ENCODE data around the gene HSPG2.

HSPG2 gene

DNA sequence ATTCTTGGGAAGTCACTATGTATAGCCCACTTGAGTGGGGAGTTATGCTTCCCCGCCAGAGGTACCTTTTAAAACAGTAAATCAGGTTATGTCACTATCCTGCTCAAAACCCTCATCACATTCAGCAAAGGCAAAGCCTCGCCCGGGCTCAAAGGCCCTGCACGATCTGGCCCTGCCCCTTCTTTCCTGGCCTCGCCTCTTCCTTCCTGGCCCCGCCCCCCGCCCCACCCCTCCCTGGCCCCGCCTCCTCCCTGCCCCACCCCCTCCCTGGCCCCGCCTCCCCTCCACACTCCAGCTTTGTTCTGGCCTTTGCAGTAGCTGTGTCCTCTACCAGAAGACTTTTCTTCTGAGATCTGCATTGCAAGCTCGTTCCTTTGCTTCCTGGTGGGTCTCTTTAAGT lies 118.5 kb downstream of the HSPG2 start:
- no peak overlapping the region for H2AFZ ChIP-seq
- no peaks in the 10 kb centered on the region for H3K9me3 ChIP-seq (ENCODE audit: control insufficient read depth, low read length)
- no peak for TF ChIP-seq CTCF (IDR thresholded peaks at IDR 0.05)
- H3K79me2 ChIP-seq, result no peaks in the 10 kb centered on the region
- no peak overlapping the region for H3K4me2 ChIP-seq (ENCODE audit: low read length)
- no peak overlapping the region for H3K9ac ChIP-seq
- H3K36me3 ChIP-seq (ENCODE audit: control insufficient read depth, insufficient read depth, low read length), result no peaks in the 10 kb centered on the region
- H3K27me3 ChIP-seq (ENCODE audit: control insufficient read depth, insufficient read depth, low read length), result no peaks in the 10 kb centered on the region
- H3K4me1 ChIP-seq, result no peaks in the 10 kb centered on the region
- H3K4me3 ChIP-seq (ENCODE audit: low read depth, low read length), result no peak overlapping the region
- no peak overlapping the region for H3K27ac ChIP-seq

GRCh38 chr1:21816602-21817302 lies 120.4 kb downstream of the HSPG2 start:
- Histone ChIP-seq H2AFZ (no peak overlapping the region), H3K9me3 (ENCODE audit: control insufficient read depth, low read length) (no peaks in the 10 kb centered on the region), H3K36me3 (ENCODE audit: control insufficient read depth, insufficient read depth, low read length) (no peaks in the 10 kb centered on the region), H3K4me2 (ENCODE audit: low read length) (no peak overlapping the region), H3K27me3 (ENCODE audit: control insufficient read depth, insufficient read depth, low read length) (no peaks in the 10 kb centered on the region), H3K27ac (no peak overlapping the region), H3K9ac (no peak overlapping the region), H3K4me3 (ENCODE audit: low read depth, low read length) (no peak overlapping the region), H3K79me2 (no peaks in the 10 kb centered on the region), H3K4me1 (no peaks in the 10 kb centered on the region)
- no peak for TF ChIP-seq CTCF (IDR thresholded peaks at IDR 0.05)

GRCh38 chr1:21815724-21816321 lies 121.3 kb downstream of the HSPG2 start:
- Histone ChIP-seq H3K79me2 (no peaks in the 10 kb centered on the region), H3K27me3 (ENCODE audit: control insufficient read depth, insufficient read depth, low read length) (no peaks in the 10 kb centered on the region), H3K4me2 (ENCODE audit: low read length) (no peak overlapping the region), H3K4me3 (ENCODE audit: low read depth, low read length) (no peak overlapping the region), H3K9ac (no peak overlapping the region), H3K4me1 (no peaks in the 10 kb centered on the region), H3K9me3 (ENCODE audit: control insufficient read depth, low read length) (no peaks in the 10 kb centered on the region), H3K36me3 (ENCODE audit: control insufficient read depth, insufficient read depth, low read length) (no peaks in the 10 kb centered on the region), H2AFZ (no peak overlapping the region), H3K27ac (no peak overlapping the region)
- no peak for TF ChIP-seq CTCF (IDR thresholded peaks at IDR 0.05)

DNA sequence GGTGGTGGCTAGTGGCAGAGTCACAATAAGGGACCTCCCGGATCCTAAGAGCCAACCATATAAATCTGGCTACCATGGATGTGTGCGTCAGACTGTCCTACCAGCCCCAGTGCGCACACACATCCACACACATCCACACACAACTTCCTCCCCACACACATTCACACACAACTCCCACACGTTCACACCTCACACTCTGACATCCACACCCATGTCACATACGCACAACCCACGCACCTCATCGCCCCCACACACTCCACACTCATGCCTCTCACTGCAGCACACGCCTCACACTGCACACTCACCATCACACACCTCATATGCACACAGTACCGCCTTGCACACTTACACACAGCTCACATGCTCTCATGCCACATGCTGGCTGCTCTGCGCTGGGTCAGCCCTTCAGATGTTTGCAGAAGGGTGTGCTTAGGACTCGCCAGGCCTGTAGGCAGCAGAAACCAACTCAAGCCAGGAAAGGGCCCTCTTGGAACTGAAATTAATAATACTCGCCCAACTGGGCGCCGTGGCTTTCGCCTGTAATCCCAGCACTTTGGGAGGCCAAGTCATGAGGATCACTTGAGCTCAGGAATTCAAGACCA lies 122.0 kb downstream of the HSPG2 start:
- Histone ChIP-seq H3K79me2 (no peaks in the 10 kb centered on the region), H3K27ac (no peak overlapping the region), H3K9ac (no peak overlapping the region), H3K4me2 (ENCODE audit: low read length) (no peak overlapping the region), H3K9me3 (ENCODE audit: control insufficient read depth, low read length) (no peaks in the 10 kb centered on the region), H2AFZ (no peak overlapping the region), H3K4me1 (no peaks in the 10 kb centered on the region), H3K4me3 (ENCODE audit: low read depth, low read length) (no peak overlapping the region), H3K36me3 (ENCODE audit: control insufficient read depth, insufficient read depth, low read length) (no peaks in the 10 kb centered on the region), H3K27me3 (ENCODE audit: control insufficient read depth, insufficient read depth, low read length) (no peaks in the 10 kb centered on the region)
- no peak for TF ChIP-seq CTCF (IDR thresholded peaks at IDR 0.05)
